ENCODE measurements around the gene RNF220.

DNA sequence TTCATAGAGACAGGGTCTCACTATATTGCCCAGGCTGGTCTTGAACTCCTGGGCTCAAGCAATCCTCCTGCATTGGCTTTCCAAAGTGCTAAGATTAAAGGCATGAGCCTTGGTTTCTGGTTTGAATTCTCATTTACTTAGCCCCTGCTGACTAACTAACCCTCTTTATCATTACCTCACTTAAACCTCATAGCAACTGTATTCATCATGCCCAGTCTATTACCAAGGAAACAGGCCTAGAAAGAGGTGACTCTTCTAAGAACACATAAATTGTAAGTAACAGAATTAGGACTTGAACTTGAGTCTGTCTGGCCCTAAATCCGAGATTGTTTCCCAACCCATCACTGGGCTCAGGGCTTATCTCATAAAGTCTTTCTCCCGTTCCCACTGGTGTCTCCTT, 225.1 kb downstream of the RNF220 start:
- TF ChIP-seq ZNF274 (CRISPR knock-in tag; IDR thresholded peaks at IDR 0.05) (no peak), ZNF329 (CRISPR knock-in tag; IDR thresholded peaks at IDR 0.05; ENCODE audit: low read depth) (no peak), SALL2 (CRISPR knock-in tag; IDR thresholded peaks at IDR 0.05) (no peak), MED13 (CRISPR knock-in tag; IDR thresholded peaks at IDR 0.05) (no peak), ATF7 (IDR thresholded peaks at IDR 0.05) (no peak), ATF7 (CRISPR knock-in tag; IDR thresholded peaks at IDR 0.05) (no peak), ZFP41 (CRISPR knock-in tag; IDR thresholded peaks at IDR 0.05; ENCODE audit: borderline replicate concordance) (no peak), ZNF460 (CRISPR knock-in tag; IDR thresholded peaks at IDR 0.05; ENCODE audit: borderline replicate concordance) (no peak), KDM1A (CRISPR knock-in tag; IDR thresholded peaks at IDR 0.05) (no peak), CAMTA2 (CRISPR knock-in tag; IDR thresholded peaks at IDR 0.05; ENCODE audit: borderline replicate concordance) (no peak), MEIS2 (CRISPR knock-in tag; IDR thresholded peaks at IDR 0.05) (no peak), ETV6 (CRISPR knock-in tag; conservative IDR thresholded peaks at IDR 0.05) (no peak)
- TF ChIP-seq, protein P1, sequence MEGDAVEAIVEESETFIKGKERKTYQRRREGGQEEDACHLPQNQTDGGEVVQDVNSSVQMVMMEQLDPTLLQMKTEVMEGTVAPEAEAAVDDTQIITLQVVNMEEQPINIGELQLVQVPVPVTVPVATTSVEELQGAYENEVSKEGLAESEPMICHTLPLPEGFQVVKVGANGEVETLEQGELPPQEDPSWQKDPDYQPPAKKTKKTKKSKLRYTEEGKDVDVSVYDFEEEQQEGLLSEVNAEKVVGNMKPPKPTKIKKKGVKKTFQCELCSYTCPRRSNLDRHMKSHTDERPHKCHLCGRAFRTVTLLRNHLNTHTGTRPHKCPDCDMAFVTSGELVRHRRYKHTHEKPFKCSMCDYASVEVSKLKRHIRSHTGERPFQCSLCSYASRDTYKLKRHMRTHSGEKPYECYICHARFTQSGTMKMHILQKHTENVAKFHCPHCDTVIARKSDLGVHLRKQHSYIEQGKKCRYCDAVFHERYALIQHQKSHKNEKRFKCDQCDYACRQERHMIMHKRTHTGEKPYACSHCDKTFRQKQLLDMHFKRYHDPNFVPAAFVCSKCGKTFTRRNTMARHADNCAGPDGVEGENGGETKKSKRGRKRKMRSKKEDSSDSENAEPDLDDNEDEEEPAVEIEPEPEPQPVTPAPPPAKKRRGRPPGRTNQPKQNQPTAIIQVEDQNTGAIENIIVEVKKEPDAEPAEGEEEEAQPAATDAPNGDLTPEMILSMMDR (CRISPR knock-in tag; IDR thresholded peaks at IDR 0.05) = no peak
- TF ChIP-seq, protein P2, sequence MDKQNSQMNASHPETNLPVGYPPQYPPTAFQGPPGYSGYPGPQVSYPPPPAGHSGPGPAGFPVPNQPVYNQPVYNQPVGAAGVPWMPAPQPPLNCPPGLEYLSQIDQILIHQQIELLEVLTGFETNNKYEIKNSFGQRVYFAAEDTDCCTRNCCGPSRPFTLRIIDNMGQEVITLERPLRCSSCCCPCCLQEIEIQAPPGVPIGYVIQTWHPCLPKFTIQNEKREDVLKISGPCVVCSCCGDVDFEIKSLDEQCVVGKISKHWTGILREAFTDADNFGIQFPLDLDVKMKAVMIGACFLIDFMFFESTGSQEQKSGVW (CRISPR knock-in tag; IDR thresholded peaks at IDR 0.05; ENCODE audit: borderline replicate concordance) = no peak
